ENCODE results near the gene ACSM6. TPM values are rescaled to one million over a fixed set of nuclear protein-coding genes. Genes with fewer than 3 reads are reported as not detected.

ACSM6 gene
- total RNA-seq, 4 donors from 2014 or later, result not detected

DNA sequence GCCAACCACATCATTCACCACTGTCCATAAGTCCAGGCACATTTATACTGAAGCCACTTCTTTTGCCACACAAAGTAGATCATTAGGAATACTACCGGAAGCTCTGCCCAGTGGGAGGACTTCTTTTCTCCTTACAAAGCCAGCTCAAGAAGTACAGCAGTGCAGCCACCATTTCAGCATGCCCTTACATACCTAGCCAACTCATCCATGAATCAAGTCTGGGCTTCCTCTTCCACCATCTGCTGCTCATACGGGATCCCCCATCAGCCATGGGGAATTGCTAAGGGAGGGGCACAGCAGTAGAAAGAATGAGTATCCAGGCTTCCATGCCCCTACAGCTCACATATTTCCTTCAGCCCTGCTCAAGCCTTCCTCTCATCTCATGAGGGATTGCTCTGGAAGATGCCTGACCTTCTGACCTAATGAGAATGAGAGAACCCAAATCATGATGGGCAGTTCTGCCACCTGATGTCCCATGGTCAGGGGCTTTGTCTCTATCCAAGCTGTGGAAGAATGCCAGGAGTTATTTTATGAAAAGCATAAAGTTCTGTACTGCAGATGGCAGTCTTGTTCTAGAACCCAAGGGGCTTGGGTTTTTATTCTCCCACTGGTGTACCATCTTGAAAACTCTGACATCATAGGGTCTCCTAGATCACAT is 39.5 kb downstream of the ACSM6 start:
- in situ Hi-C loops (cut with MboI; ENCODE audit: low sequenced_read_pairs in 4 of 4), result loop anchor here in 1 of 4 donors (25.0 kb wide), 1 partner anchor 379 kb away; no protein-coding TSS in a partner anchor
- no peak for ATAC-seq
- H3K36me3 ChIP-seq, result peaks cover 3 to 47% of the 10 kb centered on the region in 2 donors

DNA sequence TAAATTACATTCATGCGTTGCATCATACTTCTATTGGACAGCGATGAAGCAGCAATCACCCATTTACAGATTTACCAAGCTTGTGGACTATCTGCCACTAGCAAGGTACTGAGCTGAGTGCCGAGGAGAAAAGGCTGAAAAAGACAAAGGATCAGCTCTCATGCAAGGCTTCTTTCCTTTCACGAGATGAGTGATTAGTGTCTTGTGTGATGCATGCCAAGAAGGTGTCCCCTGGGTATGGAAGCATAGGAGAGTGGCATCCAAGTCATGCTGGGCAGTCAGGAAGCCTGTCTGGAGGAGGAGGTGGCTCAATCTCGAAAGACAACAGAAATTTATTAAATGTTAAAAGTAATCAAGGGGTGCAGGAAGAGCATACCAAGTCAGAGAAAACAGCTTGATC is 40.9 kb downstream of the ACSM6 start:
- Histone ChIP-seq H3K36me3 (peaks cover 3 to 60% of the 10 kb centered on the region in 2 donors), H3K27me3 (no peaks in the 10 kb centered on the region), H3K27ac (no peak overlapping the region), H3K4me3 (no peak overlapping the region), H3K4me1 (peaks cover 0 to 10% of the 10 kb centered on the region in 2 donors), H3K9me3 (no peaks in the 10 kb centered on the region)
- intact Hi-C loops (cut with DNase I; ENCODE audit: low total_unique reads), result no loop called here
- DNase-seq (no peak), ATAC-seq (no peak)
- in situ Hi-C loops (cut with MboI; ENCODE audit: low sequenced_read_pairs in 4 of 4), result loop anchor here in 1 of 4 donors (25.0 kb wide), 1 partner anchor 377 kb away; no protein-coding TSS in a partner anchor
- no peak for TF ChIP-seq POLR2A (IDR thresholded peaks at IDR 0.05)
- TF ChIP-seq, protein P1, sequence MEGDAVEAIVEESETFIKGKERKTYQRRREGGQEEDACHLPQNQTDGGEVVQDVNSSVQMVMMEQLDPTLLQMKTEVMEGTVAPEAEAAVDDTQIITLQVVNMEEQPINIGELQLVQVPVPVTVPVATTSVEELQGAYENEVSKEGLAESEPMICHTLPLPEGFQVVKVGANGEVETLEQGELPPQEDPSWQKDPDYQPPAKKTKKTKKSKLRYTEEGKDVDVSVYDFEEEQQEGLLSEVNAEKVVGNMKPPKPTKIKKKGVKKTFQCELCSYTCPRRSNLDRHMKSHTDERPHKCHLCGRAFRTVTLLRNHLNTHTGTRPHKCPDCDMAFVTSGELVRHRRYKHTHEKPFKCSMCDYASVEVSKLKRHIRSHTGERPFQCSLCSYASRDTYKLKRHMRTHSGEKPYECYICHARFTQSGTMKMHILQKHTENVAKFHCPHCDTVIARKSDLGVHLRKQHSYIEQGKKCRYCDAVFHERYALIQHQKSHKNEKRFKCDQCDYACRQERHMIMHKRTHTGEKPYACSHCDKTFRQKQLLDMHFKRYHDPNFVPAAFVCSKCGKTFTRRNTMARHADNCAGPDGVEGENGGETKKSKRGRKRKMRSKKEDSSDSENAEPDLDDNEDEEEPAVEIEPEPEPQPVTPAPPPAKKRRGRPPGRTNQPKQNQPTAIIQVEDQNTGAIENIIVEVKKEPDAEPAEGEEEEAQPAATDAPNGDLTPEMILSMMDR (IDR thresholded peaks at IDR 0.05 in 4 of 5, conservative IDR thresholded peaks at IDR 0.05 in 1 of 5), result no peak

More for the DNA sequence above, 39.5 kb downstream of the ACSM6 start:
- intact Hi-C loops (cut with DNase I; ENCODE audit: low total_unique reads), result no loop called here
- DNase-seq, result no peak
- peaks cover 0 to 10% of the 10 kb centered on the region in 2 donors for H3K4me1 ChIP-seq
- H3K27me3 ChIP-seq, result no peaks in the 10 kb centered on the region
- H3K4me3 ChIP-seq, result no peak overlapping the region
- TF ChIP-seq, protein P1 (IDR thresholded peaks at IDR 0.05 in 4 of 5, conservative IDR thresholded peaks at IDR 0.05 in 1 of 5), result no peak
- no peak for TF ChIP-seq POLR2A (IDR thresholded peaks at IDR 0.05)
- peak overlapping the region in 1 of 4 donors; percentile 9 for H3K27ac ChIP-seq
- no peaks in the 10 kb centered on the region for H3K9me3 ChIP-seq

DNA sequence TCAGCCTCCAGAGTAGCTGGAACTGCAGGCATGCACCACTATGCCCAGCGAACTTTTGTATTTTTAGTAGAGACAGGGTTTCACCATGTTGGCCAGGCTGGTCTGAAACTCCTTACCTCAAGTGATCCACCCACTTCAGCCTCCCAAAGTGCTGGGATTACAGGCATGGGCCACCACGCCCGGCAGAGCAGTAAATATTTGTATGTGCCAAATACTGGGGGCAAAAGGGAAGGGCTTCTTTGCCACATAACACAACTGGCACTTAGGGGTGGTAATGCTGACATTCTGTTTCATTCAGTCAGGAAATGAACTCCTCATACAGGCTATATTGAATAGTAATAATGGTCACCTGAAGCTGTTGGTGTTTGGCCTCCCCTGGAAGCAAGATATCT is 41.6 kb downstream of the ACSM6 start:
- TF ChIP-seq, protein P1 (IDR thresholded peaks at IDR 0.05 in 4 of 5, conservative IDR thresholded peaks at IDR 0.05 in 1 of 5), result no peak
- no peak for TF ChIP-seq POLR2A (IDR thresholded peaks at IDR 0.05)
- H3K9me3 ChIP-seq, result no peaks in the 10 kb centered on the region
- peaks cover 4 to 68% of the 10 kb centered on the region in 2 donors for H3K36me3 ChIP-seq
- in situ Hi-C loops (cut with MboI; ENCODE audit: low sequenced_read_pairs in 4 of 4) (loop anchor here in 1 of 4 donors (25.0 kb wide), 1 partner anchor 377 kb away; no protein-coding TSS in a partner anchor), intact Hi-C loops (cut with DNase I; ENCODE audit: low total_unique reads) (no loop called here)
- H3K4me1 ChIP-seq, result peaks cover 0 to 10% of the 10 kb centered on the region in 2 donors
- ATAC-seq (no peak), DNase-seq (no peak)
- no peaks in the 10 kb centered on the region for H3K27me3 ChIP-seq
- peak overlapping the region; percentile 0 to 46 (median 34) for H3K27ac ChIP-seq
- no peak overlapping the region for H3K4me3 ChIP-seq

DNA sequence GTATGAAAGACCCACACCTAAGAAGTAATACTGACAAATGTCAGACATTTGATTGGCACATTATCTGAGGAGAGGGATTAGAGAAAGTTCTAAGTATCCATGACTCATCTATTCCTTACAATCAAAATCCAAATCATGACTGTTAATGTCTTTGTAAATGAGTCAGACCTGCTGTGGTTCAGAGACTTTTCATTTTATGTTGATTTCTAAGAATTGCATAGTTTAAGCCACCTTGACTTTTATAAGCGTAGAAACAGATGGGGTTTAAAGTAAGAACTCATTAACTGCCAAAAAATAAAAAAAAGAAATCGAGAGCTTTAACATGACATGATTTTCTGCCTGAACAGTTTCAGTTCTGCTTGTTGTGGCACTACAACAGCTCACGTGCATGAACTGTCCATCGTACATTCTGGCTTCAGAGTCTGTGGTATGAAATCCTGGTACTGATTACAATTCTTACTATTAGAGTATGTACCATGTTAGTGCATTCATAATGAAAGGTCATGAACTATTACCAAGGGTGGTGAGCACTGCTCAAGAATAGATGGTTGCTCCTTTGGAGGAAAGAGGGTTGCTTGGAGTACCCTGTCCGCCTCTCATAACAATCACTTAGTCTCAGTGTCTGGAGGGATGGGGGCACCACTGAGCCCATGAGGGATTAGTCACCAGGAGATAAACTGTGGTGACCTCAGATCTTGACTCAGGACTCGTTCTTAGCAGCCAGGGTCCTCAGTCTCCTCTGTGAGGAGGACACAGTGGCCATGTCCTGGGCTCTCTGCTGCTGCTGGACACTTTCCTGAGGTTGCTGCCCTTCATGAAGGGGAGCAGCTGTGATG is 42.2 kb downstream of the ACSM6 start:
- DNase-seq, result no peak
- H3K36me3 ChIP-seq, result peaks cover 10 to 74% of the 10 kb centered on the region in 2 donors
- peak in 1 of 2 donors; percentile 40 for ATAC-seq
- TF ChIP-seq, protein P1 (IDR thresholded peaks at IDR 0.05 in 4 of 5, conservative IDR thresholded peaks at IDR 0.05 in 1 of 5), result no peak
- TF ChIP-seq POLR2A (IDR thresholded peaks at IDR 0.05), result no peak
- no peaks in the 10 kb centered on the region for H3K27me3 ChIP-seq
- no peaks in the 10 kb centered on the region for H3K9me3 ChIP-seq
- peaks cover 0 to 10% of the 10 kb centered on the region in 2 donors for H3K4me1 ChIP-seq
- peak overlapping the region; percentile 0 to 46 (median 34) for H3K27ac ChIP-seq
- H3K4me3 ChIP-seq, result no peak overlapping the region
- in situ Hi-C loops (cut with MboI; ENCODE audit: low sequenced_read_pairs in 4 of 4), result loop anchor here in 1 of 4 donors (25.0 kb wide), 1 partner anchor 376 kb away; no protein-coding TSS in a partner anchor
- intact Hi-C loops (cut with DNase I; ENCODE audit: low total_unique reads), result no loop called here
